Astrocyte (in vitro differentiated cells and primary cell): ENCODE measurements around the gene PADI3. TPM values are rescaled to one million over a fixed set of nuclear protein-coding genes. Genes with fewer than 3 reads are reported as not detected.
"Not testable (repeated sequence)": the region's sequence is repeated elsewhere in the genome, so short reads cannot be mapped to it uniquely, and the experiment has no call there.

Experiments
- DNase-seq: peaks from one replicate; pipeline ENCODE4 v3.0.0-alpha.2; 2010; ENCODE audit warnings: low read depth
- FAIRE-seq: peaks from 2 replicates; lab custom pipeline; 2011; peaks lifted over from hg19 to GRCh38; lab: Jason Lieb, UNC
- H2AFZ ChIP-seq: 2 replicates; pipeline ENCODE4 v1.6.0; 2012; ENCODE audit warnings: low read depth, low read length, inconsistent platforms
- H3K27ac ChIP-seq: 2 replicates; pipeline ENCODE4 v1.5.1; 2011; ENCODE audit warnings: low read depth, low read length, inconsistent platforms
- H3K27me3 ChIP-seq: 2 replicates; pipeline ENCODE4 v1.6.0; 2011; ENCODE audit warnings: low read length, inconsistent platforms; ENCODE audit not compliant: insufficient read depth
- H3K36me3 ChIP-seq: 2 replicates; pipeline ENCODE4 v1.5.1; 2011; ENCODE audit warnings: low read length, inconsistent platforms; ENCODE audit not compliant: insufficient read depth
- H3K4me1 ChIP-seq: 2 replicates; pipeline ENCODE4 v1.5.1; 2011; ENCODE audit warnings: low read length, inconsistent platforms; ENCODE audit not compliant: insufficient read depth
- H3K4me2 ChIP-seq: 2 replicates; pipeline ENCODE4 v1.6.0; 2012; ENCODE audit warnings: low read length, inconsistent platforms
- H3K4me3 ChIP-seq: 2 replicates; pipeline ENCODE4 v1.5.1; 2011; ENCODE audit warnings: low read depth, mild to moderate bottlenecking, low read length, inconsistent platforms; ENCODE audit not compliant: insufficient read depth
- H3K79me2 ChIP-seq: 2 replicates; pipeline ENCODE4 v1.6.0; 2012; ENCODE audit warnings: mild to moderate bottlenecking, low read length, inconsistent platforms; ENCODE audit not compliant: insufficient read depth
- H3K9ac ChIP-seq: 2 replicates; pipeline ENCODE4 v1.6.0; 2012; ENCODE audit warnings: mild to moderate bottlenecking, low read length, inconsistent platforms
- H3K9me3 ChIP-seq: 2 replicates; pipeline ENCODE4 v1.5.1; 2012; ENCODE audit warnings: low read depth, mild to moderate bottlenecking, low read length, inconsistent platforms; ENCODE audit not compliant: insufficient read depth
- H4K20me1 ChIP-seq: 2 replicates; pipeline ENCODE4 v1.6.0; 2012; ENCODE audit warnings: low read length, inconsistent platforms; ENCODE audit not compliant: insufficient read depth
- H3K27ac Mint-ChIP-seq: one replicate; pipeline ENCODE4 v1.8.0; 2021; ENCODE audit warnings: mild to moderate bottlenecking, mixed read lengths; ENCODE audit not compliant: unreplicated experiment
- H3K27me3 Mint-ChIP-seq: one replicate; pipeline ENCODE4 v1.8.0; 2021; ENCODE audit warnings: low read depth, mixed read lengths; ENCODE audit not compliant: unreplicated experiment
- H3K36me3 Mint-ChIP-seq: one replicate; pipeline ENCODE4 v1.8.0; 2021; ENCODE audit warnings: low read depth, mixed read lengths; ENCODE audit not compliant: unreplicated experiment
- H3K4me1 Mint-ChIP-seq: one replicate; pipeline ENCODE4 v1.8.0; 2021; ENCODE audit warnings: low read depth, mixed read lengths; ENCODE audit not compliant: unreplicated experiment
- H3K4me3 Mint-ChIP-seq: one replicate; pipeline ENCODE4 v1.8.0; 2021; ENCODE audit warnings: mild to moderate bottlenecking, moderate library complexity, mixed read lengths; ENCODE audit not compliant: unreplicated experiment
- H3K9me3 Mint-ChIP-seq: one replicate; pipeline ENCODE4 v1.8.0; 2021; ENCODE audit warnings: mild to moderate bottlenecking, mixed read lengths; ENCODE audit not compliant: unreplicated experiment
- EZH2 ChIP-seq: IDR thresholded peaks from 2 replicates; pipeline ENCODE4 v1.6.1; 2012; ENCODE audit warnings: mild to moderate bottlenecking, low read length, inconsistent platforms; ENCODE audit not compliant: insufficient read depth
- total RNA-seq: library from RNA; stranded (reverse); gene quantifications from 2 replicates; pipeline ENCODE4 v1.2.1, GENCODE V29; 2021
- TF ChIP-seq, protein P1 (sequence below): IDR thresholded peaks from 2 replicates; pipeline ENCODE4 v1.5.1; 2011; ENCODE audit warnings: low read depth, mild to moderate bottlenecking, inconsistent platforms, low read length, moderate library complexity; ENCODE audit not compliant: insufficient read depth

The PADI3 gene
- total RNA-seq, 1 donor from 2014 or later = 0.09 TPM

- Histone ChIP-seq H3K9me3 (no peaks in the 10 kb centered on the region), H3K4me1 (no peaks in the 10 kb centered on the region), H3K4me2 (no peak overlapping the region), H3K4me3 (no peak overlapping the region), H4K20me1 (no peaks in the 10 kb centered on the region), H3K9ac (no peak overlapping the region), H3K27ac (no peak overlapping the region), H3K27me3 (peaks cover 18% of the 10 kb centered on the region), H2AFZ (no peak overlapping the region), H3K36me3 (no peaks in the 10 kb centered on the region), H3K79me2 (no peaks in the 10 kb centered on the region)
- DNase-seq (no peak), FAIRE-seq (no peak)
- H3K36me3 Mint-ChIP-seq = no peaks in the 10 kb centered on the region
- no peak overlapping the region for H3K4me3 Mint-ChIP-seq
- no peak overlapping the region for H3K27ac Mint-ChIP-seq
- peaks cover 28% of the 10 kb centered on the region for H3K27me3 Mint-ChIP-seq
- H3K4me1 Mint-ChIP-seq = no peaks in the 10 kb centered on the region
- TF ChIP-seq EZH2 = no peak
- TF ChIP-seq, protein P1, sequence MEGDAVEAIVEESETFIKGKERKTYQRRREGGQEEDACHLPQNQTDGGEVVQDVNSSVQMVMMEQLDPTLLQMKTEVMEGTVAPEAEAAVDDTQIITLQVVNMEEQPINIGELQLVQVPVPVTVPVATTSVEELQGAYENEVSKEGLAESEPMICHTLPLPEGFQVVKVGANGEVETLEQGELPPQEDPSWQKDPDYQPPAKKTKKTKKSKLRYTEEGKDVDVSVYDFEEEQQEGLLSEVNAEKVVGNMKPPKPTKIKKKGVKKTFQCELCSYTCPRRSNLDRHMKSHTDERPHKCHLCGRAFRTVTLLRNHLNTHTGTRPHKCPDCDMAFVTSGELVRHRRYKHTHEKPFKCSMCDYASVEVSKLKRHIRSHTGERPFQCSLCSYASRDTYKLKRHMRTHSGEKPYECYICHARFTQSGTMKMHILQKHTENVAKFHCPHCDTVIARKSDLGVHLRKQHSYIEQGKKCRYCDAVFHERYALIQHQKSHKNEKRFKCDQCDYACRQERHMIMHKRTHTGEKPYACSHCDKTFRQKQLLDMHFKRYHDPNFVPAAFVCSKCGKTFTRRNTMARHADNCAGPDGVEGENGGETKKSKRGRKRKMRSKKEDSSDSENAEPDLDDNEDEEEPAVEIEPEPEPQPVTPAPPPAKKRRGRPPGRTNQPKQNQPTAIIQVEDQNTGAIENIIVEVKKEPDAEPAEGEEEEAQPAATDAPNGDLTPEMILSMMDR = no peak
- H3K9me3 Mint-ChIP-seq = peaks cover 2% of the 10 kb centered on the region
Measured at GRCh38 chr1:17319561-17320350, 70.9 kb downstream of the PADI3 start.

- peaks cover 14% of the 10 kb centered on the region for H3K27me3 ChIP-seq
- H3K4me1 ChIP-seq = not testable (repeated sequence)
Measured at GRCh38 chr1:17321857-17322390, 73.0 kb downstream of the PADI3 start.

GRCh38 chr1:17328855-17329254, 80.0 kb downstream of the PADI3 start:
- Mint-ChIP-seq H3K36me3 (peaks cover 2% of the 10 kb centered on the region), H3K27ac (no peak overlapping the region), H3K9me3 (peaks cover 7% of the 10 kb centered on the region), H3K27me3 (peaks cover 19% of the 10 kb centered on the region), H3K4me1 (no peaks in the 10 kb centered on the region), H3K4me3 (no peak overlapping the region)
- Histone ChIP-seq H3K9me3 (no peaks in the 10 kb centered on the region), H2AFZ (no peak overlapping the region), H3K9ac (no peak overlapping the region), H3K36me3 (no peaks in the 10 kb centered on the region), H3K4me1 (no peaks in the 10 kb centered on the region), H3K4me3 (no peak overlapping the region), H3K27ac (no peak overlapping the region), H4K20me1 (no peaks in the 10 kb centered on the region), H3K27me3 (peaks cover 8% of the 10 kb centered on the region), H3K79me2 (no peaks in the 10 kb centered on the region), H3K4me2 (no peak overlapping the region)
- no peak for DNase-seq
- FAIRE-seq = no peak
- TF ChIP-seq, protein P1 = no peak
- no peak for TF ChIP-seq EZH2

More at GRCh38 chr1:17321857-17322390, 73.0 kb downstream of the PADI3 start:
- not testable (repeated sequence) for H3K36me3 Mint-ChIP-seq, H4K20me1 ChIP-seq, H3K4me1 Mint-ChIP-seq, H3K79me2 ChIP-seq, FAIRE-seq, H3K4me2 ChIP-seq, H3K9me3 ChIP-seq, H3K4me3 ChIP-seq, H3K27ac Mint-ChIP-seq, H3K4me3 Mint-ChIP-seq, H3K27ac ChIP-seq, H3K9ac ChIP-seq, H2AFZ ChIP-seq, H3K9me3 Mint-ChIP-seq, H3K36me3 ChIP-seq, DNase-seq
- H3K27me3 Mint-ChIP-seq = peaks cover 15% of the 10 kb centered on the region
